ENCODE measurements around the gene MUC5B. TPM values are rescaled to one million over a fixed set of nuclear protein-coding genes. Genes with fewer than 3 reads are reported as not detected.
"Not testable (repeated sequence)": the region's sequence is repeated elsewhere in the genome, so short reads cannot be mapped to it uniquely, and the experiment has no call there.

The MUC5B gene
- total RNA-seq, 1 donor from 2014 or later: not detected

DNA sequence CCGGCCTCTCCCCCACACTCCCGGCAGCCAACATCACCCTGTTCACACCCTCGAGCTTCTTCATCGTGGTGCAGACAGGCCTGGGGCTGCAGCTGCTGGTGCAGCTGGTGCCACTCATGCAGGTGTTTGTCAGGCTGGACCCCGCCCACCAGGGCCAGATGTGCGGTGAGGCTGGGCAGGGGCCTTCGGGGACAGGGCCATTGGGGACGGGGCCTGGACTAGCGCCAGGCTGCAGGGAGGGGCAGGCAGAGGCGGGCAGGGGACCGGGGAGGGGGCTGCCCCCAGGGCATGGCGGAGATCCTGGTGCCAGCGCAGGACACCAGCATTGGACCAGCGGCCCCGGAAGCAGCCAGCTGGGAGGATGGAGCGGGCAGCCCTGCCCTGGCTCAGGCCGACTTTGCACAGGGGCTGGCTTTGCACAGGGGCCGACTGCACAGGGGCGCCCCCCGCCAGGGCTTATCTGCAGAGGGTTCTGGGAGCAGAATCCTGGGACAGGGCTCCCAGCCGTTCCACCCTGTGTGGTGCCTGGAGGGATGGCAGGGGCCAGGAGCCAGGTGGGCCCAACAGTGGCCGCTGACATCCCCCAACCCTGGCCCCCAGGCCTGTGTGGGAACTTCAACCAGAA lies 8.6 kb downstream of the MUC5B start:
- peak; percentile 88 for DNase-seq (ENCODE audit: low spot score)

DNA sequence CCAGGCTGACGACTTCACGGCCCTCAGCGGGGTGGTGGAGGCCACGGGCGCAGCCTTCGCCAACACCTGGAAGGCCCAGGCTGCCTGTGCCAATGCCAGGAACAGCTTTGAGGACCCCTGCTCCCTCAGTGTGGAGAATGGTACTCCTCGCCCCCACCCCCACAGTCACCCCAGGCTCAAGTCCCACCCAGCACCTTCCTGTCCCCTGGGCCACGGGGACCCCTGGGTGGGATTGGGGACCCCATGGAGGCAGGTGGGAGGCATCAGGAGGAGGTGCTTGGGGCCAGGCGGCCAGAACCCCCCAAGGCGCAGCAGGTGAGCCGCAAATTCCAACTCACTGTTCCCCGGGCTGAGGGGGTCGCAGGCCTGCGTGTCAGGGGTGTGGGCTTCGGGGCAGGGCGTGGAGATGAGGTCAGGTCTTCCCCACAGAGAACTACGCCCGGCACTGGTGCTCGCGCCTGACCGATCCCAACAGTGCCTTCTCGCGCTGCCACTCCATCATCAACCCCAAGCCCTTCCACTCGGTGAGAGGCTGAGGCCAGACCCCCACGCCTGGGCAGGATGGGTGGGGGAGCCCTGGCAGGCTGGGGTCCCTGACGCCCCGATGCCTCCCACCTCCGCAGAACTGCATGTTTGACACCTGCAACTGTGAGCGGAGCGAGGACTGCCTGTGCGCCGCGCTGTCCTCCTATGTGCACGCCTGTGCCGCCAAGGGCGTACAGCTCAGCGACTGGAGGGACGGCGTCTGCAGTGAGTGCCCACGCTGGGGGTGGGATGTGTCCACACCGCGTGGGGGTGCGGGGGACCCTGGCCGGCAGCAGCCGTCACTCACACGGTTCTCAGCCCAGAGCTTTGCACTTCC lies 9.4 kb downstream of the MUC5B start:
- DNase-seq (ENCODE audit: low spot score): peak; percentile 80

DNA sequence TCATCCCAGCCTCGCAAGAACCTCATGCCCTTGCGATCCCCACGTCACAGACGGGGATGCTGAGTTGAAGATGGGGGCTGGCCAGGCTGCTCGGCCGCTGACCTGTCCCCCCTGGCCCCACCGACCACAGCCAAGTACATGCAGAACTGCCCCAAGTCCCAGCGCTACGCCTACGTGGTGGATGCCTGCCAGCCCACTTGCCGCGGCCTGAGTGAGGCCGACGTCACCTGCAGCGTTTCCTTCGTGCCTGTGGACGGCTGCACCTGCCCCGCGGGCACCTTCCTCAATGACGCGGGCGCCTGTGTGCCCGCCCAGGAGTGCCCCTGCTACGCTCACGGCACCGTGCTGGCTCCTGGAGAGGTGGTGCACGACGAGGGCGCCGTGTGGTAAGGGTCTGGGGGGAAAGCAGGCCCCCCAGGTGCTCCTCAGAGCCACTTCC lies 10.0 kb downstream of the MUC5B start:
- no peak for DNase-seq (ENCODE audit: low spot score)

DNA sequence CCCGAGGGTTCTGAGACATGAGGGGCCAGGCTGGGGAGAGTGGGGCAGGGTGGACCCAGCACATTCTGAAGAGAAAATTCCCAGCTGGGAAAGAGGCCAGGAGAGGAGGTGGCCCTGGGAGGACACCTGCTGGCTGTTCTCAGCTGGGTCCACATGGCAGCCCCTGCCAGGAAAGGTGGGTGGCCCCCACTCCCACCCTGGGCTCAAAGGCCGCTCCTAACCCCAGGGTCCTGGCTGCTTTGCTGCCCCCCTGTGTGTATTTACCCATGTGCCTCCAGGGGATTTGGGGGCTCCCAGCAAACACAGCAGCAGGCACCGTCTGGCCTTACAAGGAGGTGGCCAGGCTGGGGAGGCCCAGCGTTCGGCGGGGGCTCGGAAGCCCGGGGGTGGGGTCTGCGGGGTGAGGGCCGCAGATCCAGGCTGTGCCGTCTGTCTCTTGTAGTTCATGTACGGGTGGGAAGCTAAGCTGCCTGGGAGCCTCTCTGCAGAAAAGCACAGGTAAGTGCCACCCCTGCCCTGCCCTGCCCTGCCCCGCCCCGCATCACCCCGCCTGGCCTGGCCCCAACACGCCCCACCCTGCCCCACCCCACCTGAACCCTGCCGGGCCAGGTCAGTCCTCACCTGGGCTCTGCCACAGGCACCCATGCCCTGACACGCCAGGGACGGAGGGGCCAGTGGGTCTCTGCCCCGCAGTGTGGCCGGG lies 10.6 kb downstream of the MUC5B start:
- peak; percentile 72 for DNase-seq (ENCODE audit: low spot score)

DNA sequence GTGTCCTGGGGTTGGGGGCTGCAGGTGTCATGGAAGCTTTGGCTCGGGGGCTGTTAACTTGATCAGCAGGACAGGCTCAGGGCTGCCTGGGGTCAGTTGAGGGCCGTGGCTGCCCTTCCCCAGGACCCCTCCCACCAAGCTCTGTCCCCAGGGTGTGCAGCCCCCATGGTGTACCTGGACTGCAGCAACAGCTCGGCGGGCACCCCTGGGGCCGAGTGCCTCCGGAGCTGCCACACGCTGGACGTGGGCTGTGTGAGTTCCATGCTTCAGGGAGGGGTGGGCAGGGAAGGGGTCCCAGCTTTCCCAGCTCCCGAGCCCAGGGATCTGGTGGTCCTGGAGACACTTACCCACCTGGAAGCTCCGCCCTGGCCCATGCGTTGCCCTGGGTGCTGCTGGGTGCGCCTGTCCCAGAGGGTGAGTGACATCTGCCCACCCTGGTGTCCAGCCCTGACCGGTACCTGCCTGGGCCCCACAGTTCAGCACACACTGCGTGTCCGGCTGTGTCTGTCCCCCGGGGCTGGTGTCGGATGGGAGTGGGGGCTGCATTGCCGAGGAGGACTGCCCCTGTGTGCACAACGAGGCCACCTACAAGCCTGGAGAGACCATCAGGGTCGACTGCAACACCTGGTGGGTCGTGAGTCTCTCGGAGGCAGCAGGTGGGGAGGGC lies 11.3 kb downstream of the MUC5B start:
- peak; percentile 80 for DNase-seq (ENCODE audit: low spot score)

DNA sequence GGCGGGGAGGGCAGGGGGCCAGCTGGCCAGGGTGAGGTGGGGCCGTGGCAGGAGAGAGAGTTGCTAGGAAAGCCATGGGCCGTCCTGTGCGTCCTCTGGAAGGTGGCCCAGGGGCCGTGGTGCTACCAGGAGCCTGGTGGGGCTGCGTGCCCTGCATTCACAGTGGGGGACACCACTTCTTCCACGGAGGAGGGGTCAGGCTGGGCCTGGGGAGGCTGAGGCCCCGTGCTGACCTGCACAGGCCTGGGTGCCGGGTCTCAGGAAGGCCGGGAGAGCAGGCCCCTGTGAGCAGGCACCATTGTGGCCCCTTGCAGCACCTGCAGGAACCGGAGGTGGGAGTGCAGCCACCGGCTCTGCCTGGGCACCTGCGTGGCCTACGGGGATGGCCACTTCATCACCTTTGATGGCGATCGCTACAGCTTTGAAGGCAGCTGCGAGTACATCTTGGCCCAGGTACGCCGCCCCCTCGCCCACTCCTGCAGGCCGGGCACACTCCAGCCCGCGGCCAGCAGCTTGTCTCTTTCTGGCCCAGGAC lies 12.0 kb downstream of the MUC5B start:
- DNase-seq (ENCODE audit: low spot score): peak; percentile 89

DNA sequence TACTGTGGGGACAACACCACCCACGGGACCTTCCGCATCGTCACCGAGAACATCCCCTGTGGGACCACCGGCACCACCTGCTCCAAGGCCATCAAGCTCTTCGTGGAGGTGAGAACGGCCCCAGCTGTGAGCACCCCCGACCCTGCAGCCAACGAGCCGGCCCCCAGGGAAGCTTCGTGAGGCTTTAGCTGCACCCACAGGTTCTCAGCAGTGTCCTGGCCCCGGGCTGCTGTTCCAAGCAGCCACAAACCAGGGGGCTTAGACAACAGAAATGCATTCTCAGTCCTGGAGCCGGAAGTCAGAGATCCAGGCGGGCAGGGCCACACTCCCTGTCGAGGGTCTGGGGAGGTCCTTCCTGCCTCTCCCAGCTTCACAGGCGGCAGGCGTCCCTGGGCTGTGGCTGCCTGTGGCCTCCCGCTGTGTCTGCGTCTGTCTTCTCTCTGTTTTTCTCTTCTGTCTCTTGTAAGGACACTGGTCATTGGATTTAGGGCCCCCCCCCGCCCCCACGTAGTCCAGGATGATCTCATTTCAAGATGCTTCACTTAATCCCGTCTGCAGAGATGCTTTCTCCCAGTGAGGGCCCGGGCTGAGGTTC lies 12.5 kb downstream of the MUC5B start:
- DNase-seq (ENCODE audit: low spot score): peak; percentile 82

DNA sequence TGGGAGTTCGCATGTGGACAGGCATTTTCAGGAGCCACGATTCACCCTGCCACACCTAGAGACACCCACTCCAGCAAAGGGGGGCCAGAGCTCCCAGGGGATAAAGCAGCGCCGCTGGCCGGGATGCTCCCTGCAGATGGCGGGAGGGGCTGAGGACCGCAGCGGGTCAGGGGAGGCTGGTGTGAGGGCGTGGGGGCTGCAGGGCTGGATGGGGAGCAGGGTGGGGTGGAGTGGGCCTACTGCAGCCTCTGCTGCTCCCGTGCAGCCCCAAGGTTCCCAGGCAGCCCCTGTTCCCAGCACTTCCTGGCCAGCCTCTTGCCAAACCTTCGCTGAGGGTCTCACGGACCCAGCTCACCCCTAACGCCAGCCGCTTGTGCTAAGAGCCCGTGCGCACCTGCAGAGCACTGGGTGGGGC lies 13.0 kb downstream of the MUC5B start:
- peak; percentile 86 for DNase-seq (ENCODE audit: low spot score)

DNA sequence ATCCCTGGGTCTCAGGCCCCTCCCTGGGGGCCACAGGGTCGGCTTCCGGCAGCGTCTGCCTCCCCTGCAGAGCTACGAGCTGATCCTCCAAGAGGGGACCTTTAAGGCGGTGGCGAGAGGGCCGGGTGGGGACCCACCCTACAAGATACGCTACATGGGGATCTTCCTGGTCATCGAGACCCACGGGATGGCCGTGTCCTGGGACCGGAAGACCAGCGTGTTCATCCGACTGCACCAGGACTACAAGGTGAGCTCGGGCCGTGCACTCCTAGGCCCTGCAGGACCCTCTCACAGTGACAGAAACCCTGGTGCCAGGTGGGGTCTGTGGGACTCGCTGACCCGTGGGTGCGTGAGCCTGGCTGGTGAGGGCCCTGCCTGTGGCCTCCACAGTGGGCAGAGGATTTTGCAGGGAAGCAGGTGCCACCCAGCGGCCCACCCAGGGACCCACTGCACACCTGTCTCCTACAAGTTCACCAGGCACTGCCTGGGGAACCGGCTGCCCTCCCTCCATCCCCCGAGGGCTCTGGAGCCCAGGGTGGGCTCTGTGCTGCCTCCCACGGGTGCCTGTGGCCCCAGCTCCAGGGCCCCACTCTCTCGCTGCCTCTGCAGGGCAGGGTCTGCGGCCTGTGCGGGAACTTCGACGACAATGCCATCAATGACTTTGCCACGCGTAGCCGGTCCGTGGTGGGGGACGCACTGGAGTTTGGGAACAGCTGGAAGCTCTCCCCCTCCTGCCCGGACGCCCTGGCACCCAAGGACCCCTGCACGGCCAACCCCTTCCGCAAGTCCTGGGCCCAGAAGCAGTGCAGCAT lies 13.7 kb downstream of the MUC5B start:
- peak; percentile 69 for DNase-seq (ENCODE audit: low spot score)

DNA sequence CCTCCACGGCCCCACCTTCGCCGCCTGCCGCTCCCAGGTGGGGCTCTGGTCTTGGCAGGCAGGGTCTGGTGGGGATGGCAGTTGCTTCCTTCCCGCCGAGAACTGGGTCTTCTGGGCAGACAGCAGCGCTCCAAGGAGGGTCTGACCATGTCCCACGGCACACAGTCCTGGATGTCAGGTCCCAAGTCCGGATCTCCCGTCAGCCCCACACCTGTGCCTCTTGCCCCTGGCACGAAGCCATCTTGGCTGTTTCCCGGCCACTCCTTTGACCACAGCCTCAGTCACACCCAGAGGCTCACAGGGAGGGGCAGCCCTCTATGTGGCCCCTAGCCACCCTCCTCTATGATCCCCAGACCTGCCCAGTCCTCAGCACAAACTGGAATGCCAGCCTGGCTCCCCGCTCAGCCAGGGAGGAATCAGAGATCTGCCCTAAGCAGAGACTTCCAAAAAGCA lies 14.3 kb downstream of the MUC5B start:
- DNase-seq (ENCODE audit: low spot score): no peak

DNA sequence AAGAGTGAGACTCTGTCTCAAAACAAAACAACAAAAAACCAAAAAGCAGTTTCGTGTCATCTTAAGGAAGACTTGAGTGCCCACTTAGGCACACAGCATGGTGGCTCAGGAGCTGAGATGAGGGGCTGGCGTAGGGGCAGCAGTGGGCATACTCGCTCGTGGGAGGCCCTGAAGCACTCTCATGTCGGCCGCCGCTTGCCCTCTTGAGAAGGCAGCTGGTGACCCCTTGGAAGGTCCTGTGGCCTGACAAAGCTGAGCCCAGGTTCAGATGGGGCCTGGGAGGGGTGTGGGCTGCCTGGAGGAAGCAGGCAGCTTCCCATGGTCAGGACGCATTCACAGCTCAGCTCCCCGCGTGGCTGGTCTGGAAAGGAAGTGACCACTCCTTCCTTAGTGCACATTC lies 15.0 kb downstream of the MUC5B start:
- no peak for DNase-seq (ENCODE audit: low spot score)

DNA sequence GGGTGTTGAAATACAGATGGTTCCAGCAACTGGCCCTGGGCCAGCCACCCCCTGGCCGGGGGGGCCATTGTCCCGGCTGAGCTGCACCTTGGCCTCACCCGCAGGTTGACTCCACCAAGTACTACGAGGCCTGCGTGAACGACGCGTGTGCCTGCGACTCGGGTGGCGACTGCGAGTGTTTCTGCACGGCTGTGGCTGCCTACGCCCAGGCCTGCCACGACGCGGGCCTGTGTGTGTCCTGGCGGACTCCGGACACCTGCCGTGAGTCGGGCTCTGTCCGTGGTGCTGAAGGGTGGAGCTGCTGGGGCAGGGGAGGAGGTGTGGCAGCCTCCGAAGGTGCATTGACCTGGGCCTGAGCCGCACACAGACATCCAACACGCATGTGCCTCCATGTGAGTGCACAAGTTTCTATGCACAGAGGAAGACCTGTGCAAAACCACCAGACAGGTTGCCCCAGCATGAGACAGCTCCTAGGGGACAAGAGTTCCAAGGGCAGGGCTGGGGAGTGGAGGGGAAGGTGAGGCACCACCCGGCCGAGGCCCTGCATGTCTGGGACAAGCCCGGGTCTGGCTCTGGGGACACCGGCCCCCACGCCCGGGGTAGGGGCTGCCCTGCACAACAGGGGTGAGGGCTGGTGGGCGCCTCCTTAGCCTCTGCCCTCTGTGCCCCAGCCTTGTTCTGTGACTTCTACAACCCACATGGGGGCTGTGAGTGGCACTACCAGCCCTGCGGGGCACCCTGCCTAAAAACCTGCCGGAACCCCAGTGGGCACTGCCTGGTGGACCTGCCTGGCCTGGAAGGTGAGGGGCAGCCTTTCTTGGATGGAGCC lies 16.1 kb downstream of the MUC5B start:
- DNase-seq (ENCODE audit: low spot score): no peak

DNA sequence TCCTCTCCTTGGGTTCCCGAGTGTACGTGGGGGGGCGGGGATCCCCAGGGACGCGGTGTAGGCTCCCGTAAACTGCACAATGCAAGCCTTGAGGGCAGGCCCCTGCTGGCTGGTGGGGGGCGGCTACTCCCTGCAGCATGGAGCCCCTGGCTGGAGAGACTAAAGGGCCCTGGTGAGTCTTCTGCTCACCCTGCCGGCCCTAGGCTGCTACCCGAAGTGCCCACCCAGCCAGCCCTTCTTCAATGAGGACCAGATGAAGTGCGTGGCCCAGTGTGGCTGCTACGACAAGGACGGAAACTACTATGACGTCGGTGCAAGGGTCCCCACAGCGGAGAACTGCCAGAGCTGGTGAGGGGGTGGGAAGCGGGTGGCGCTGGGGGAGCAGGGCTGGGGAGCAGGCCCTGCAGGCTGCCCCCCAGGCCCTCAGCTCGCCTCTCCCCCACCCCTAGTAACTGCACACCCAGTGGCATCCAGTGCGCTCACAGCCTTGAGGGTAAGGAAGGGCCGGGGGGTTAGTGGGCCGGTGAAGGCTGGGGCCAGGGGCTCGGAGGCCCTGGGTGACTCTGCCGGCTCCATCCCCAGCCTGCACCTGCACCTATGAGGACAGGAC lies 16.8 kb downstream of the MUC5B start:
- DNase-seq (ENCODE audit: low spot score): no peak

DNA sequence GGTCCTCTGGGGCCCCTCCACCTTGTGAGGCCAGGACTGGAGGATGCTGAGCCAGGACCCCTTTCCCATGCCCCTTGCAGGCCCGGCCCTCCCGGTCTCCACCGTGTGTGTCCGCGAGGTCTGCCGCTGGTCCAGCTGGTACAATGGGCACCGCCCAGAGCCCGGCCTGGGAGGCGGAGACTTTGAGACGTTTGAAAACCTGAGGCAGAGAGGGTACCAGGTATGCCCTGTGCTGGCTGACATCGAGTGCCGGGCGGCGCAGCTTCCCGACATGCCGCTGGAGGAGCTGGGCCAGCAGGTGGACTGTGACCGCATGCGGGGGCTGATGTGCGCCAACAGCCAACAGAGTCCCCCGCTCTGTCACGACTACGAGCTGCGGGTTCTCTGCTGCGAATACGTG lies 17.9 kb downstream of the MUC5B start:
- DNase-seq (ENCODE audit: low spot score): no peak

DNA sequence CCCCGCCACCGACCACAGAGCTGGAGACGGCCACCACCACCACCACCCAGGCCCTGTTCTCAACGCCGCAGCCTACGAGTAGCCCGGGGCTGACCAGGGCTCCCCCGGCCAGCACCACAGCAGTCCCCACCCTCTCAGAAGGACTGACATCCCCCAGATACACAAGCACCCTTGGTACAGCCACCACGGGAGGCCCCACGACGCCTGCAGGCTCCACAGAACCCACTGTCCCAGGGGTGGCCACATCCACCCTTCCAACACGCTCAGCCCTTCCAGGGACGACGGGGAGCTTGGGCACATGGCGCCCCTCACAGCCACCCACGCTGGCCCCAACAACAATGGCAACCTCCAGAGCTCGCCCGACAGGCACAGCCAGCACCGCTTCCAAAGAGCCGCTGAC lies 18.8 kb downstream of the MUC5B start:
- DNase-seq (ENCODE audit: low spot score): no peak

DNA sequence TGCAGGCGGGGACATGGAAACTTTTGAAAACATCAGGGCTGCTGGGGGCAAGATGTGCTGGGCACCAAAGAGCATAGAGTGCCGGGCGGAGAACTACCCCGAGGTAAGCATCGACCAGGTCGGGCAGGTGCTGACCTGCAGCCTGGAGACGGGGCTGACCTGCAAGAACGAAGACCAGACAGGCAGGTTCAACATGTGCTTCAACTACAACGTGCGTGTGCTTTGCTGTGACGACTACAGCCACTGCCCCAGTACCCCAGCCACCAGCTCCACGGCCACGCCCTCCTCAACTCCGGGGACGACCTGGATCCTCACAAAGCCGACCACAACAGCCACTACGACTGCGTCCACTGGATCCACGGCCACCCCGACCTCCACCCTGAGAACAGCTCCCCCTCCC lies 19.4 kb downstream of the MUC5B start:
- DNase-seq (ENCODE audit: low spot score): no peak

DNA sequence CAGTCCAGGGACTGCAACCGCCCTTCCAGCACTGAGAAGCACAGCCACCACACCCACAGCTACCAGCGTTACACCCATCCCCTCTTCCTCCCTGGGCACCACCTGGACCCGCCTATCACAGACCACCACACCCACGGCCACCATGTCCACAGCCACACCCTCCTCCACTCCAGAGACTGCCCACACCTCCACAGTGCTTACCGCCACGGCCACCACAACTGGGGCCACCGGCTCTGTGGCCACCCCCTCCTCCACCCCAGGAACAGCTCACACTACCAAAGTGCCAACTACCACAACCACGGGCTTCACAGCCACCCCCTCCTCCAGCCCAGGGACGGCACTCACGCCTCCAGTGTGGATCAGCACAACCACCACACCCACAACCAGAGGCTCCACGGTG lies 19.9 kb downstream of the MUC5B start:
- DNase-seq (ENCODE audit: low spot score): not testable (repeated sequence)

DNA sequence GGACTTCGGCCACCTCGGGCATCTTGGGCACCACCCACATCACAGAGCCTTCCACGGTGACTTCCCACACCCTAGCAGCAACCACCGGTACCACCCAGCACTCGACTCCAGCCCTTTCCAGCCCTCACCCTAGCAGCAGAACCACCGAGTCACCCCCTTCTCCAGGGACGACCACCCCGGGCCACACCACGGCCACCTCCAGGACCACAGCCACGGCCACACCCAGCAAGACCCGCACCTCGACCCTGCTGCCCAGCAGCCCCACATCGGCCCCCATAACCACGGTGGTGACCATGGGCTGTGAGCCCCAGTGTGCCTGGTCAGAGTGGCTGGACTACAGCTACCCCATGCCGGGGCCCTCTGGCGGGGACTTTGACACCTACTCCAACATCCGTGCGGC lies 20.7 kb downstream of the MUC5B start:
- not testable (repeated sequence) for DNase-seq (ENCODE audit: low spot score)

DNA sequence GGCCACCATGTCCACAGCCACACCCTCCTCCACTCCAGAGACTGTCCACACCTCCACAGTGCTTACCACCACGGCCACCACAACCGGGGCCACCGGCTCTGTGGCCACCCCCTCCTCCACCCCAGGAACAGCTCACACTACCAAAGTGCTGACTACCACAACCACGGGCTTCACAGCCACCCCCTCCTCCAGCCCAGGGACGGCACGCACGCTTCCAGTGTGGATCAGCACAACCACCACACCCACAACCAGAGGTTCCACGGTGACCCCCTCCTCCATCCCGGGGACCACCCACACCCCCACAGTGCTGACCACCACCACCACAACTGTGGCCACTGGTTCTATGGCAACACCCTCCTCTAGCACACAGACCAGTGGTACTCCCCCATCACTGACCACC lies 21.7 kb downstream of the MUC5B start:
- DNase-seq (ENCODE audit: low spot score): not testable (repeated sequence)
